Measurements from ENCODE around the gene HMX1. TPM values are rescaled to one million over a fixed set of nuclear protein-coding genes. Genes with fewer than 3 reads are reported as not detected.

Gene HMX1
- total and polyA plus RNA-seq, 10 of the 15 experiments (the other 5 are each of a cell fraction or from before 2014, with no cell fraction given): not detected

- no peak for DNase-seq (ENCODE audit: low read depth, low spot score)
- RAD21 ChIA-PET (ENCODE audit: unreplicated experiment): no interaction called here
- no TSS peak for BruUV-seq (replicated peaks)
- Histone ChIP-seq H3K36me3 (ENCODE audit: control insufficient read depth in 2 of 2, insufficient read depth in 2 of 2, low read length in 1 of 2) (no peaks in the 10 kb centered on the region), H3K27me3 (replicated peaks in 1 of 2; ENCODE audit: control insufficient read depth in 2 of 2, insufficient read depth in 2 of 2, low read length in 1 of 2) (peaks cover 0 to 12% of the 10 kb centered on the region in 2 experiments; a peak in 1 of 4 replicates), H3K4me2 (ENCODE audit: control insufficient read depth, insufficient read depth) (no peak overlapping the region), H3K79me2 (ENCODE audit: control insufficient read depth, insufficient read depth, low read length) (no peaks in the 10 kb centered on the region), H3K27ac (ENCODE audit: control insufficient read depth, insufficient read depth) (no peak overlapping the region), H3K9me3 (replicated peaks; ENCODE audit: control insufficient read depth, insufficient read depth, low read length) (no peaks in the 10 kb centered on the region; the same call in 2 of the 3 replicates), H3K4me1 (ENCODE audit: control insufficient read depth, insufficient read depth, low read length) (no peaks in the 10 kb centered on the region), H3K4me3 (no peak overlapping the region), H4K20me1 (ENCODE audit: control insufficient read depth, insufficient read depth) (no peaks in the 10 kb centered on the region), H3K9ac (ENCODE audit: control insufficient read depth, insufficient read depth, low read length) (no peak overlapping the region), H2AFZ (ENCODE audit: control insufficient read depth, low read depth, low read length) (no peak overlapping the region)
- POLR2A ChIA-PET: no interaction called here
- WGBS (ENCODE audit: insufficient coverage, insufficient replicate concordance, low lambda C conversion rate, missing lambda C conversion rate): 68% methylated on average over 26 of the region's 70 CpGs
- no peak for ATAC-seq
- CTCF ChIA-PET: no interaction called here
- intact Hi-C loops (cut with micrococcal nuclease; ENCODE audit: unreplicated experiment): no loop called here
- SMC1A ChIA-PET (ENCODE audit: uncharacterized antibody, unreplicated experiment): no interaction called here
- in situ Hi-C loops (cut with MboI): no loop called here
- FAIRE-seq: no peak
- TF ChIP-seq EZH2 (IDR thresholded peaks at IDR 0.05; ENCODE audit: borderline replicate concordance, control insufficient read depth, low read depth, low read length) (no peak), EP300 (IDR thresholded peaks at IDR 0.05; ENCODE audit: borderline replicate concordance in 1 of 2, control insufficient read depth in 1 of 2, low read depth in 2 of 2, low read length in 2 of 2) (no peak), ZNF687 (IDR thresholded peaks at IDR 0.05) (no peak), SPI1 (IDR thresholded peaks at IDR 0.05; ENCODE audit: borderline replicate concordance, insufficient read depth, low read depth, low read length) (no peak), CEBPB (IDR thresholded peaks at IDR 0.05; ENCODE audit: borderline replicate concordance in 1 of 2, low read depth in 2 of 2, low read length in 2 of 2) (no peak), PAX8 (IDR thresholded peaks at IDR 0.05) (no peak), SREBF1 (IDR thresholded peaks at IDR 0.05; ENCODE audit: low read length) (no peak), CHD2 (IDR thresholded peaks at IDR 0.05; ENCODE audit: borderline replicate concordance, low read depth, low read length) (no peak), ZNF24 (IDR thresholded peaks at IDR 0.05) (no peak), CHD1 (IDR thresholded peaks at IDR 0.05; ENCODE audit: low read depth, low read length) (no peak), BCL11A (IDR thresholded peaks at IDR 0.05; ENCODE audit: low read depth, low read length) (no peak)
These were observed 11.3 kb downstream of the HMX1 start for GRCh38 chr4:8860096-8860891.
